Panc1 (cell line): Measurements from ENCODE around the gene ATP11A. TPM values are rescaled to one million over a fixed set of nuclear protein-coding genes. Genes with fewer than 3 reads are reported as not detected.

ENCODE experiments used
- ATAC-seq: fragments of 200-7000 bp; cut with Tn5 transposase; 2 replicates; pipeline ENCODE4 v1.9.1; 2020; ENCODE audit warnings: mild to moderate bottlenecking, moderate library complexity
- BruUV-seq: library from RNA; stranded (reverse); fragments of 400-500 nt; replicated peaks from 2 replicates; lab custom pipeline; 2021; lab: Mats Ljungman, UMichigan
- CTCF ChIA-PET: fragments of 300-600 bp; sonication (Branson Sonifier 250); formaldehyde crosslinking; loops from one replicate; lab custom pipeline; 2022; ENCODE audit warnings: antibody characterized with exemption; lab: Charles Lee
- POLR2A ChIA-PET: fragments of 300-600 bp; sonication (Branson Sonifier 250); formaldehyde crosslinking; loops from one replicate; lab custom pipeline; 2022; ENCODE audit warnings: antibody characterized with exemption; lab: Charles Lee
- DNase-seq: peaks from one replicate; pipeline ENCODE4 v3.0.0-alpha.2; 2010; ENCODE audit warnings: low read depth, low spot score
- H3K27ac ChIP-seq: 2 replicates; pipeline ENCODE4 v1.5.1; 2011; ENCODE audit warnings: mild to moderate bottlenecking, low read length, inconsistent platforms
- H3K27me3 ChIP-seq: fragments of 200-500 bp; sonication (Bioruptor generic); 2 replicates; pipeline ENCODE4 v1.6.0; 2014; ENCODE audit warnings: low read length, inconsistent platforms; ENCODE audit not compliant: control insufficient read depth, insufficient read depth
- H3K36me3 ChIP-seq: fragments of 200-500 bp; sonication (Bioruptor generic); 2 replicates; pipeline ENCODE4 v1.5.1; 2014; ENCODE audit warnings: inconsistent platforms, mild to moderate bottlenecking, low read length, moderate library complexity; ENCODE audit not compliant: control insufficient read depth, insufficient read depth
- H3K4me1 ChIP-seq: 2 replicates; pipeline ENCODE4 v1.5.1; 2011; ENCODE audit warnings: inconsistent platforms, mild to moderate bottlenecking, low read length, moderate library complexity; ENCODE audit not compliant: control insufficient read depth, insufficient read depth
- H3K4me3 ChIP-seq, 2 experiments: 2 replicates each; pipeline ENCODE4 v1.5.1; 2011 to 2012; ENCODE audit warnings: low read depth in 2 of 2, low read length in 2 of 2, mild to moderate bottlenecking in 2 of 2, inconsistent platforms in 1 of 2, moderate library complexity in 1 of 2
- H3K9me3 ChIP-seq: fragments of 200-500 bp; sonication (Bioruptor generic); 2 replicates; pipeline ENCODE4 v1.5.1; 2014; ENCODE audit warnings: low read depth, mild to moderate bottlenecking, inconsistent platforms, low read length, moderate library complexity; ENCODE audit not compliant: control insufficient read depth, insufficient read depth
- POLR2AphosphoS5 ChIP-seq: IDR thresholded peaks from 2 replicates; pipeline ENCODE4 v1.6.1; 2012; ENCODE audit warnings: mild to moderate bottlenecking, low read depth, low read length, moderate library complexity
- SIN3A ChIP-seq: IDR thresholded peaks from 2 replicates; pipeline ENCODE4 v1.6.1; 2012; ENCODE audit warnings: low read depth, mild to moderate bottlenecking, low read length, moderate library complexity, borderline replicate concordance; ENCODE audit not compliant: insufficient read depth
- TCF7L2 ChIP-seq: IDR thresholded peaks from 2 replicates; pipeline ENCODE4 v1.6.1; 2011; ENCODE audit warnings: mild to moderate bottlenecking, low read depth, low read length, inconsistent platforms
- in situ Hi-C: cut with HindIII; loops from 2 replicates; pipeline ENCODE4 v1.10.0; 2016; ENCODE audit warnings: low sequenced_read_pairs, low pct_unique_long_range_greater_than_20kb
- intact Hi-C: fragments of 100-400 bp; cut with micrococcal nuclease; formaldehyde crosslinking; loops from one replicate; pipeline ENCODE4 v1.10.0; 2022; ENCODE audit not compliant: unreplicated experiment
- total RNA-seq: library from RNA; stranded (reverse); gene quantifications from one replicate; pipeline ENCODE4 v1.2.1, GENCODE V29; 2021; ENCODE audit not compliant: unreplicated experiment
- TF ChIP-seq, protein P1 (sequence below): fragments of 450-650 bp; IDR thresholded peaks from 2 replicates; pipeline ENCODE4 v1.5.1; 2017; ENCODE audit warnings: mild to moderate bottlenecking
- TF ChIP-seq, protein P2 (sequence below), 2 experiments: IDR thresholded peaks; 2 replicates each; pipeline ENCODE4 v1.6.1; 2011 to 2012; ENCODE audit warnings: low read depth in 2 of 2, control low read depth in 1 of 2, low read length in 1 of 2, mild to moderate bottlenecking in 1 of 2, moderate library complexity in 1 of 2; ENCODE audit not compliant: insufficient read depth in 1 of 2

The ATP11A gene
- total RNA-seq, 1 experiment from 2014 or later = 85.8 TPM

DNA sequence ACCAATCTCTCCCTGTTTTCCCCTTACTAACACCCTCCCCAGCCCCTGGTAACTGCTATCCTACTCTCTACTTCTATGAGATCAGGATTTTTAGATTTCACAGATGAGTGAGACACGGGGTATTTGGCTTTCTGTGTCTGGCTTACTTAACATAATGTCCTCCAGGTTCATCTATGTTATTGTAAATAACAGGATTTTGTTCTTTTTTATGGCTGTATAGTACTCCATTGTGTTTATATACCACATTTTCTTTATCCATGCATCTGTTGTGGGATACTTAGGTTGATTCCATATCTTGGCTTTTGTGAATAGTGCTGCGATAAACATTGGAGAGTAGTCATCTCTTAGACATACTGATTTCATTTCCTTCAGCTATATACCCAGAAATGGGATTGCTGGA, 28.5 kb upstream of the ATP11A start:
- in situ Hi-C loops (no loop called here), intact Hi-C loops (no loop called here)
- Histone ChIP-seq H3K4me3 (no peak overlapping the region), H3K27me3 (no peaks in the 10 kb centered on the region), H3K4me1 (no peaks in the 10 kb centered on the region), H3K9me3 (no peaks in the 10 kb centered on the region), H3K36me3 (no peaks in the 10 kb centered on the region), H3K27ac (no peak overlapping the region)
- no TSS peak for BruUV-seq
- POLR2A ChIA-PET = no interaction called here
- DNase-seq = no peak
- CTCF ChIA-PET = no interaction called here
- ATAC-seq = no peak
- TF ChIP-seq, protein P1, sequence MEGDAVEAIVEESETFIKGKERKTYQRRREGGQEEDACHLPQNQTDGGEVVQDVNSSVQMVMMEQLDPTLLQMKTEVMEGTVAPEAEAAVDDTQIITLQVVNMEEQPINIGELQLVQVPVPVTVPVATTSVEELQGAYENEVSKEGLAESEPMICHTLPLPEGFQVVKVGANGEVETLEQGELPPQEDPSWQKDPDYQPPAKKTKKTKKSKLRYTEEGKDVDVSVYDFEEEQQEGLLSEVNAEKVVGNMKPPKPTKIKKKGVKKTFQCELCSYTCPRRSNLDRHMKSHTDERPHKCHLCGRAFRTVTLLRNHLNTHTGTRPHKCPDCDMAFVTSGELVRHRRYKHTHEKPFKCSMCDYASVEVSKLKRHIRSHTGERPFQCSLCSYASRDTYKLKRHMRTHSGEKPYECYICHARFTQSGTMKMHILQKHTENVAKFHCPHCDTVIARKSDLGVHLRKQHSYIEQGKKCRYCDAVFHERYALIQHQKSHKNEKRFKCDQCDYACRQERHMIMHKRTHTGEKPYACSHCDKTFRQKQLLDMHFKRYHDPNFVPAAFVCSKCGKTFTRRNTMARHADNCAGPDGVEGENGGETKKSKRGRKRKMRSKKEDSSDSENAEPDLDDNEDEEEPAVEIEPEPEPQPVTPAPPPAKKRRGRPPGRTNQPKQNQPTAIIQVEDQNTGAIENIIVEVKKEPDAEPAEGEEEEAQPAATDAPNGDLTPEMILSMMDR = no peak
- TF ChIP-seq SIN3A (no peak), TCF7L2 (no peak), POLR2AphosphoS5 (no peak)
- TF ChIP-seq, protein P2, sequence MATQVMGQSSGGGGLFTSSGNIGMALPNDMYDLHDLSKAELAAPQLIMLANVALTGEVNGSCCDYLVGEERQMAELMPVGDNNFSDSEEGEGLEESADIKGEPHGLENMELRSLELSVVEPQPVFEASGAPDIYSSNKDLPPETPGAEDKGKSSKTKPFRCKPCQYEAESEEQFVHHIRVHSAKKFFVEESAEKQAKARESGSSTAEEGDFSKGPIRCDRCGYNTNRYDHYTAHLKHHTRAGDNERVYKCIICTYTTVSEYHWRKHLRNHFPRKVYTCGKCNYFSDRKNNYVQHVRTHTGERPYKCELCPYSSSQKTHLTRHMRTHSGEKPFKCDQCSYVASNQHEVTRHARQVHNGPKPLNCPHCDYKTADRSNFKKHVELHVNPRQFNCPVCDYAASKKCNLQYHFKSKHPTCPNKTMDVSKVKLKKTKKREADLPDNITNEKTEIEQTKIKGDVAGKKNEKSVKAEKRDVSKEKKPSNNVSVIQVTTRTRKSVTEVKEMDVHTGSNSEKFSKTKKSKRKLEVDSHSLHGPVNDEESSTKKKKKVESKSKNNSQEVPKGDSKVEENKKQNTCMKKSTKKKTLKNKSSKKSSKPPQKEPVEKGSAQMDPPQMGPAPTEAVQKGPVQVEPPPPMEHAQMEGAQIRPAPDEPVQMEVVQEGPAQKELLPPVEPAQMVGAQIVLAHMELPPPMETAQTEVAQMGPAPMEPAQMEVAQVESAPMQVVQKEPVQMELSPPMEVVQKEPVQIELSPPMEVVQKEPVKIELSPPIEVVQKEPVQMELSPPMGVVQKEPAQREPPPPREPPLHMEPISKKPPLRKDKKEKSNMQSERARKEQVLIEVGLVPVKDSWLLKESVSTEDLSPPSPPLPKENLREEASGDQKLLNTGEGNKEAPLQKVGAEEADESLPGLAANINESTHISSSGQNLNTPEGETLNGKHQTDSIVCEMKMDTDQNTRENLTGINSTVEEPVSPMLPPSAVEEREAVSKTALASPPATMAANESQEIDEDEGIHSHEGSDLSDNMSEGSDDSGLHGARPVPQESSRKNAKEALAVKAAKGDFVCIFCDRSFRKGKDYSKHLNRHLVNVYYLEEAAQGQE (IDR thresholded peaks at IDR 0.05; ENCODE audit: insufficient read depth in 1 of 2, low read depth in 2 of 2, low read length in 1 of 2) = no peak

DNA sequence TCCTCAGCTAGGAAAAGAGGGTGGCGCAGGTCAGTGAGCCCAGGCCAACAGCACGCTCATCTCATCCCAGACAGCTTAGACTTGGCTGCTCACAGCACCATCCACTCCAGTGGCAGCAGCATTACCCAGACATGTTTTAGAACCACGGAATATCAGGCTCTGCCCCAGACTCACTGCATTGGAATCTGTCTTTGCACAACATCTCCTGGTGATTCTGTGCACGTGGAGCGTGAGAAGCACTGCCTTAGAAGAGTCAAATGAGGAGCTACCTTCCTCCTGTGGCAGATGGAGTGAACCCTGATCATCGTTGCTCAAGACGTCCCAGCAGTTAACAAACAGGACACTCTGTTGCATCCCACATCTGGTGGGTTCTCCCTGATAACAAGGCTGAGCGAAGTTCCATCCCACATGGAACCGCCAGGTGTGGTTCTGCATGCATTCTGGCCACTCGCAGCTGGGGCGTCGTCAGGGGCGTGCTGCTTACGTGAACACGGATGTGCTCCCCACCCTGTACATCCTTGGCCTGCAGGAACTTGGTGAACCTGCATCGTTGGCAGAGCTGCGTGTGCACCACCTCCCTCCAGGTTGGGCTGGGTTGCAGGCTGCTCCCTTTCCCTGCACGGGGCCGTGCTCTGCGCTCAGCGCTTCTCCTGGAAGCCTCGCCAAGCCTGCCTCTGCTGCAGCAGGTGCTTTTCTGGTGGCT, 25.2 kb upstream of the ATP11A start:
- CTCF ChIA-PET = interaction anchor here (0.6 kb wide), 1 partner anchor 26 kb away, joined by 3 read pairs; no protein-coding TSS in a partner anchor
- no peaks in the 10 kb centered on the region for H3K9me3 ChIP-seq
- no peaks in the 10 kb centered on the region for H3K27me3 ChIP-seq
- POLR2A ChIA-PET = no interaction called here
- BruUV-seq = no TSS peak
- DNase-seq = no peak
- H3K36me3 ChIP-seq = no peaks in the 10 kb centered on the region
- in situ Hi-C loops (no loop called here), intact Hi-C loops (no loop called here)
- TF ChIP-seq, protein P1 = no peak
- TF ChIP-seq TCF7L2 (no peak), POLR2AphosphoS5 (no peak), SIN3A (no peak)
- TF ChIP-seq, protein P2 (IDR thresholded peaks at IDR 0.05; ENCODE audit: insufficient read depth in 1 of 2, low read depth in 2 of 2, low read length in 1 of 2) = no peak
- no peaks in the 10 kb centered on the region for H3K4me1 ChIP-seq
- no peak overlapping the region for H3K27ac ChIP-seq
- ATAC-seq = no peak
- H3K4me3 ChIP-seq = no peak overlapping the region
